Psoas muscle (tissue), 8 donors: Measurements from ENCODE around the gene RTN3. TPM values are rescaled to one million over a fixed set of nuclear protein-coding genes. Genes with fewer than 3 reads are reported as not detected.

Experiments used
- ATAC-seq, 4 donors: fragments of 200-7000 bp; cut with Tn5 transposase; one replicate each; pipeline ENCODE4 v1.9.1; 2020; ENCODE audit warnings: moderate library complexity in 3 of 4, mild to moderate bottlenecking in 2 of 4
- DNase-seq, 2 donors: peaks; one replicate each; pipeline ENCODE4 v3.0.0-alpha.2; 2020
- H3K27ac ChIP-seq: fragments of 200-600 bp; one replicate; pipeline ENCODE4 v1.8.0; 2022
- H3K27me3 ChIP-seq, 3 donors: fragments of 200-600 bp in 1 of 3; one replicate each; pipeline versions ENCODE4 v1.6.1 to v1.8.0; 2013 to 2022; ENCODE audit warnings: low read length in 2 of 3, mild to moderate bottlenecking in 2 of 3, moderate library complexity in 1 of 3; ENCODE audit not compliant: insufficient read depth in 3 of 3
- H3K36me3 ChIP-seq, 2 donors: fragments of 200-600 bp in 1 of 2; one replicate each; pipeline versions ENCODE4 v1.6.1 to v1.8.0; 2013 to 2022; ENCODE audit warnings: low read depth in 1 of 2, mild to moderate bottlenecking in 1 of 2, moderate library complexity in 1 of 2; ENCODE audit not compliant: insufficient read depth in 1 of 2
- H3K4me1 ChIP-seq: fragments of 200-600 bp; one replicate; pipeline ENCODE4 v1.8.0; 2022
- H3K4me3 ChIP-seq: fragments of 200-600 bp; one replicate; pipeline ENCODE4 v1.8.0; 2022; ENCODE audit warnings: mild to moderate bottlenecking
- H3K9me3 ChIP-seq: fragments of 200-600 bp; one replicate; pipeline ENCODE4 v1.8.0; 2022
- WGBS, 3 donors: extraction: QIAGEN DNeasy Blood & Tissue Kit; methylation state at CpG; one replicate each; pipeline versions ENCODE4 v1.1.6 to v1.1.7; 2013; 5-methylcytosine and 5-hydroxymethylcytosine counted together
- intact Hi-C, 2 donors: fragments of 100-400 bp; cut with DNase I; formaldehyde crosslinking; loops; one replicate each; pipeline versions ENCODE4 v1.11.0 to v1.14.2; 2022
- polyA plus RNA-seq, 3 donors: library from polyadenylated mRNA; stranded (reverse); fragments of 200-250 nt; gene quantifications; one replicate each; pipeline ENCODE4 v1.2.3, GENCODE V29; 2013
- total RNA-seq, 4 donors: library from RNA; stranded (reverse); fragmentation: NEBNext Ultra II Directional in 2 of 4; extraction: Animal tissue kit (Norgen Biotek cat#: 25700) in 2 of 4; gene quantifications; one replicate each; pipeline versions ENCODE4 v1.2.1 to v1.2.4, GENCODE V29; 2021 to 2023
- TF ChIP-seq, protein P1 (sequence below): fragments of 200-600 bp; IDR thresholded peaks from one replicate; pipeline ENCODE4 v1.8.0; 2022; ENCODE audit warnings: antibody characterized with exemption
- donor health status: healthy with polysubstance abuse.
- donor health status: DM: no; HTN: no; CAD: no; lungs with moderate emphysema.
- donor health status: Bipolar disorder and iron deficiency.
- donor health status: healthy.
- donor health status: DM: yes; HTN: yes; CAD: no.
- donor health status: DM: no; HTN: no; CAD: no.
- donor health status: DM: no; HTN: no; CAD: no.
- donor health status: DM: yes; HTN: yes; CAD: no.

The RTN3 gene
- total and polyA plus RNA-seq, 7 donors: 35.3 to 162 (median 67.4) TPM

DNA sequence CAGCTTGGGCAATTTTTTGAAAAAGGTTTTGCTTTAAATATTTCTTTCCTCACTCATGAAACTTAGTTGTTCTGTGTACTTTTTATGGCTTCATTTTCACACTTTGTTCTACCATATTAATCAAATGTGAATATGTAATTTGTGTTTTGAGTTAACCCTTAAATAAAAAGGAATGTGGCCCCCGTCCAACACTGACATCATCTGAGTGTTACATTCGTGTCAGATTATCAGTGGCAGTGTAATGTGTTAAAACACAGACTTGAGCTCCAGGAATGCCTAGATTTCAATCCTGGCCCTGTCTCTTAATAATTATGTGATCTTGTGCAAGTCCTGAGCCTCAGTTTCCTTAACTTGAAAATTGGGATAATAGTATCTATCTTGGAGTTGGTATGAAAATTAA lies 5.6 kb downstream of the RTN3 start:
- Histone ChIP-seq H3K27ac (no peak overlapping the region), H3K36me3 (no peaks in the 10 kb centered on the region), H3K4me1 (peaks cover 73% of the 10 kb centered on the region), H3K9me3 (no peaks in the 10 kb centered on the region), H3K27me3 (no peaks in the 10 kb centered on the region), H3K4me3 (no peak overlapping the region)
- intact Hi-C loops: loop anchor here in 1 of 2 donors (5.0 kb wide), 1 partner anchor 50 kb away; no protein-coding TSS in a partner anchor
- DNase-seq: no peak
- no peak for ATAC-seq
- TF ChIP-seq, protein P1, sequence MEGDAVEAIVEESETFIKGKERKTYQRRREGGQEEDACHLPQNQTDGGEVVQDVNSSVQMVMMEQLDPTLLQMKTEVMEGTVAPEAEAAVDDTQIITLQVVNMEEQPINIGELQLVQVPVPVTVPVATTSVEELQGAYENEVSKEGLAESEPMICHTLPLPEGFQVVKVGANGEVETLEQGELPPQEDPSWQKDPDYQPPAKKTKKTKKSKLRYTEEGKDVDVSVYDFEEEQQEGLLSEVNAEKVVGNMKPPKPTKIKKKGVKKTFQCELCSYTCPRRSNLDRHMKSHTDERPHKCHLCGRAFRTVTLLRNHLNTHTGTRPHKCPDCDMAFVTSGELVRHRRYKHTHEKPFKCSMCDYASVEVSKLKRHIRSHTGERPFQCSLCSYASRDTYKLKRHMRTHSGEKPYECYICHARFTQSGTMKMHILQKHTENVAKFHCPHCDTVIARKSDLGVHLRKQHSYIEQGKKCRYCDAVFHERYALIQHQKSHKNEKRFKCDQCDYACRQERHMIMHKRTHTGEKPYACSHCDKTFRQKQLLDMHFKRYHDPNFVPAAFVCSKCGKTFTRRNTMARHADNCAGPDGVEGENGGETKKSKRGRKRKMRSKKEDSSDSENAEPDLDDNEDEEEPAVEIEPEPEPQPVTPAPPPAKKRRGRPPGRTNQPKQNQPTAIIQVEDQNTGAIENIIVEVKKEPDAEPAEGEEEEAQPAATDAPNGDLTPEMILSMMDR: no peak
- WGBS, 3 donors: 30 to 43% (median 34%) methylated on average over 2 of the region's 2 CpGs

DNA sequence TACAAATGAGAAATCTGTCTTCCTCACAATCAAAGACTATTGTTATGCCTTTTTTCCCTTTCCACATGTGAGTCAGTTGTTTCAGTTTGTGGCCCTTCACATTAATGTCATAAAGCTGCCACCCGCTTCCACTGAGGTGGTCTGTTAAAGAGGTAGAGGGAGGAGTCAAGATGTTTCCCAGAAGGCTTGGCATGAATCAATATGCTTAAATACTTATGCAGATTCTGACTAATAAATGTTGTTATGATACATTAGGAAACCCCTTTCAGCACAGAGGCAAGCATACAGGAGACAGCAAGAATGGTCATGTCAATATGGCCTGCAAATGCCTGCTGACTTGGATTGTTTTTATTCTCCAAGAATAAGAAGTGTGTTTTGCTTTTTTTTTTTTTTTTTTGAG lies 6.5 kb downstream of the RTN3 start:
- DNase-seq (no peak), ATAC-seq (no peak)
- Histone ChIP-seq H3K9me3 (no peaks in the 10 kb centered on the region), H3K4me3 (no peak overlapping the region), H3K27me3 (no peaks in the 10 kb centered on the region), H3K27ac (no peak overlapping the region), H3K4me1 (peaks cover 71% of the 10 kb centered on the region), H3K36me3 (no peaks in the 10 kb centered on the region)
- intact Hi-C loops: loop anchor here in 1 of 2 donors (5.0 kb wide), 1 partner anchor 49 kb away; no protein-coding TSS in a partner anchor
- TF ChIP-seq, protein P1: no peak
- WGBS, 3 donors: 94 to 98% (median 97%) methylated on average over 1 of the region's 1 CpG

DNA sequence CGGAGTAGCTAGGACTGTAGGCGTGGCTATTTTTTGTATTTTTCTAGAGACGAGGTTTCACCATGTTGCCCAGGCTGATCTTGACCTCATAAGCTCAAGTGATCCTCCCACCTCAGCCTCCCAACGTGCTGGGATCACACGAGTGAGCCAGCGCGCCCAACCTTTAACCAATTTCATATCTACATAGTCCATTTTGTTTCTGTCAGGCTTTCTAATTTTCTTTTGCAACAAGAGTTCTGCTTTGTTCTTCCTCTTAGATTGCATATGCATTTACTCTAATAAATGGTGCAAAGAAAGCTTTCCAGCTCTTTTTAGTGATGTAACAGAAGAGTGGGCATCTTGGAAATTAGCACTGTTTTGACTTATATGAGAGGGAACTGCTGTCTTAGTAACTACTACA lies 13.3 kb downstream of the RTN3 start:
- no peaks in the 10 kb centered on the region for H3K9me3 ChIP-seq
- DNase-seq (no peak), ATAC-seq (no peak)
- TF ChIP-seq, protein P1: no peak
- H3K27me3 ChIP-seq: no peaks in the 10 kb centered on the region
- no peak overlapping the region for H3K27ac ChIP-seq
- intact Hi-C loops: no loop called here
- 93 to 98% (median 93%) methylated on average over 7 of the region's 7 CpGs for WGBS, 3 donors
- no peaks in the 10 kb centered on the region for H3K36me3 ChIP-seq
- H3K4me1 ChIP-seq: peaks cover 34% of the 10 kb centered on the region
- no peak overlapping the region for H3K4me3 ChIP-seq

- DNase-seq (no peak), ATAC-seq (peak in 2 of 4 donors; percentile 57 to 62)
- intact Hi-C loops: no loop called here
- Histone ChIP-seq H3K36me3 (peaks cover 0 to 2% of the 10 kb centered on the region in 2 donors), H3K4me3 (no peak overlapping the region), H3K4me1 (peaks cover 20% of the 10 kb centered on the region), H3K27me3 (no peaks in the 10 kb centered on the region), H3K27ac (no peak overlapping the region), H3K9me3 (no peaks in the 10 kb centered on the region)
- TF ChIP-seq, protein P1: no peak
- 60 to 78% (median 61%) methylated on average over 11 of the region's 11 CpGs for WGBS, 3 donors
Observed at GRCh38 chr11:63698976-63699733, 17.9 kb downstream of the RTN3 start.
